KMS-11 (cell line): Measurements from ENCODE around the gene PRPF40B.

Experiments
- H2AFZ ChIP-seq: fragments of 200-600 bp; sonication (generic); 2 replicates; pipeline ENCODE4 v1.6.1; 2016; ENCODE audit warnings: antibody characterized with exemption, mixed run types, low read depth
- H3K27ac ChIP-seq: fragments of 200-600 bp; sonication (generic); 2 replicates; pipeline ENCODE4 v1.6.1; 2016; ENCODE audit warnings: mild to moderate bottlenecking, mixed run types
- H3K27me3 ChIP-seq: fragments of 200-600 bp; sonication (generic); 2 replicates; pipeline ENCODE4 v1.6.1; 2017; ENCODE audit warnings: mild to moderate bottlenecking, low read depth, mixed run types, moderate library complexity; ENCODE audit not compliant: insufficient read depth
- H3K36me3 ChIP-seq: fragments of 200-600 bp; sonication (generic); 2 replicates; pipeline ENCODE4 v1.6.1; 2017; ENCODE audit warnings: mild to moderate bottlenecking, mixed run types; ENCODE audit not compliant: insufficient read depth
- H3K4me1 ChIP-seq: fragments of 200-600 bp; sonication (generic); 2 replicates; pipeline ENCODE4 v1.6.1; 2016; ENCODE audit warnings: mild to moderate bottlenecking, low read depth, mixed run types; ENCODE audit not compliant: poor library complexity, severe bottlenecking
- H3K4me2 ChIP-seq: fragments of 200-600 bp; sonication (generic); 2 replicates; pipeline ENCODE4 v1.7.0; 2016; ENCODE audit warnings: mild to moderate bottlenecking, mixed run types
- H3K4me3 ChIP-seq: fragments of 200-600 bp; sonication (generic); IDR thresholded peaks from 2 replicates; pipeline ENCODE4 v1.6.1; 2017; ENCODE audit warnings: low read depth, low read length, mixed read lengths; ENCODE audit not compliant: insufficient read depth
- H3K79me2 ChIP-seq: fragments of 200-600 bp; sonication (generic); 2 replicates; pipeline ENCODE4 v1.6.1; 2016; ENCODE audit warnings: low read depth, mixed run types; ENCODE audit not compliant: insufficient read depth
- H3K9ac ChIP-seq: fragments of 200-600 bp; sonication (generic); 2 replicates; pipeline ENCODE4 v1.6.1; 2016; ENCODE audit warnings: mild to moderate bottlenecking, mixed run types
- H4K20me1 ChIP-seq: fragments of 200-600 bp; sonication (generic); 2 replicates; pipeline ENCODE4 v1.6.1; 2016; ENCODE audit warnings: mild to moderate bottlenecking, mixed run types; ENCODE audit not compliant: insufficient read depth
- TF ChIP-seq, protein P1 (sequence below): fragments of 200-600 bp; sonication (generic); conservative IDR thresholded peaks from 2 replicates; pipeline ENCODE4 v1.6.1; 2017; ENCODE audit warnings: low read depth, mild to moderate bottlenecking, antibody characterized with exemption, low read length, moderate library complexity, mixed read lengths

Gene PRPF40B

DNA sequence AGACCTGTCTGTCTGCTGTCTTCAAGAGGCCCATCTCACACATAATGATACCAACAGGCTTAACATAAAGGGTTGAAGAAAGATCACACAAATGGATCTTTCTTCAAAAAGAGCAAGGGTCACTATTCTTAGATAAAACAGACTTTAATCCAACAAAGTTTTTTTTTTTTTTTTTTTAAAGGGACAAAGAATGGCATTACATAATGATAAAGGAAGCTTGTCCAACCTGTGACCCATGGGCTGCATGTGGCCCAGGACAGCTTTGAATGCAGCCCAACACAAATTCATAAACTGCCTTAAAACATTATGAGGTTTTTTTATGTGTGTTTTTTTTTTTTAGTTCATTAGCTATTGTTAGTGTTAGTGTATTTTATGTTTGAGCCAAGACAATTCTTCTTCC is 11.2 kb upstream of the PRPF40B start:
- Histone ChIP-seq H3K79me2 (no peaks in the 10 kb centered on the region), H3K36me3 (no peaks in the 10 kb centered on the region), H3K4me3 (no peak overlapping the region), H3K4me1 (no peaks in the 10 kb centered on the region), H3K9ac (no peak overlapping the region), H3K4me2 (no peak overlapping the region), H3K27me3 (no peaks in the 10 kb centered on the region), H4K20me1 (no peaks in the 10 kb centered on the region), H2AFZ (no peak overlapping the region), H3K27ac (no peak overlapping the region)
- TF ChIP-seq, protein P1, sequence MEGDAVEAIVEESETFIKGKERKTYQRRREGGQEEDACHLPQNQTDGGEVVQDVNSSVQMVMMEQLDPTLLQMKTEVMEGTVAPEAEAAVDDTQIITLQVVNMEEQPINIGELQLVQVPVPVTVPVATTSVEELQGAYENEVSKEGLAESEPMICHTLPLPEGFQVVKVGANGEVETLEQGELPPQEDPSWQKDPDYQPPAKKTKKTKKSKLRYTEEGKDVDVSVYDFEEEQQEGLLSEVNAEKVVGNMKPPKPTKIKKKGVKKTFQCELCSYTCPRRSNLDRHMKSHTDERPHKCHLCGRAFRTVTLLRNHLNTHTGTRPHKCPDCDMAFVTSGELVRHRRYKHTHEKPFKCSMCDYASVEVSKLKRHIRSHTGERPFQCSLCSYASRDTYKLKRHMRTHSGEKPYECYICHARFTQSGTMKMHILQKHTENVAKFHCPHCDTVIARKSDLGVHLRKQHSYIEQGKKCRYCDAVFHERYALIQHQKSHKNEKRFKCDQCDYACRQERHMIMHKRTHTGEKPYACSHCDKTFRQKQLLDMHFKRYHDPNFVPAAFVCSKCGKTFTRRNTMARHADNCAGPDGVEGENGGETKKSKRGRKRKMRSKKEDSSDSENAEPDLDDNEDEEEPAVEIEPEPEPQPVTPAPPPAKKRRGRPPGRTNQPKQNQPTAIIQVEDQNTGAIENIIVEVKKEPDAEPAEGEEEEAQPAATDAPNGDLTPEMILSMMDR = no peak

- no peaks in the 10 kb centered on the region for H3K36me3 ChIP-seq
- H3K4me1 ChIP-seq = peaks cover 10% of the 10 kb centered on the region
- no peak overlapping the region for H3K27ac ChIP-seq
- TF ChIP-seq, protein P1 = no peak
- H3K79me2 ChIP-seq = no peaks in the 10 kb centered on the region
- no peak overlapping the region for H3K9ac ChIP-seq
- H4K20me1 ChIP-seq = no peaks in the 10 kb centered on the region
- no peak overlapping the region for H3K4me2 ChIP-seq
- H2AFZ ChIP-seq = no peak overlapping the region
- H3K4me3 ChIP-seq = no peak overlapping the region
- H3K27me3 ChIP-seq = no peaks in the 10 kb centered on the region; the same call in 1 of the 2 replicates
These were observed 7.6 kb upstream of the PRPF40B start for GRCh38 chr12:49615725-49616124.

- Histone ChIP-seq H2AFZ (no peak overlapping the region), H3K79me2 (no peaks in the 10 kb centered on the region), H3K9ac (no peak overlapping the region), H4K20me1 (no peaks in the 10 kb centered on the region), H3K36me3 (no peaks in the 10 kb centered on the region), H3K27ac (no peak overlapping the region), H3K4me2 (no peak overlapping the region), H3K27me3 (no peaks in the 10 kb centered on the region; the same call in 1 of the 2 replicates), H3K4me1 (peaks cover 19% of the 10 kb centered on the region), H3K4me3 (no peak overlapping the region)
- TF ChIP-seq, protein P1 = no peak
These were observed 6.7 kb upstream of the PRPF40B start for GRCh38 chr12:49616533-49617219.

DNA sequence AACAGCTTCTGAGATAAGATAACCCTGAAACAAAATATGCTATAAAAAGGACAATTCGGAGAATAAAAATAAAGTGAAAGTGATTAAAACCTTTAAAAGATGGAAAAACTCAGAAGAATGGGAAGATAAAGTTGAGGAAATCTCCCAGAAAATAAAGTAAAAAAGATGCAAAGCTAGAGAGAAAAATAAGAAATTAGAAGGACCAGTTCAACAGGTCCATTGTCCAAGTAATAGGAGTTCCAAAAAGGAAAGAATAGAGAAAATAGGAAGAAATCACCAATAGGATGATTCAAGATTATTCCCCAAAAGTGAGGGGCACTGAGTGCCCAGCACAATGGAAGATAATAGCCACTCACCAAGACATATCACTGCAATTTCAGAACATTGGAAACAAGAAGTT is 4.8 kb upstream of the PRPF40B start:
- Histone ChIP-seq H3K9ac (no peak overlapping the region), H2AFZ (no peak overlapping the region), H4K20me1 (no peaks in the 10 kb centered on the region)

More for the DNA sequence above, 4.8 kb upstream of the PRPF40B start:
- H3K4me2 ChIP-seq = no peak overlapping the region
- H3K36me3 ChIP-seq = no peaks in the 10 kb centered on the region
- H3K27me3 ChIP-seq = no peaks in the 10 kb centered on the region; the same call in 1 of the 2 replicates
- no peaks in the 10 kb centered on the region for H3K79me2 ChIP-seq
- no peak overlapping the region for H3K4me3 ChIP-seq
- no peak overlapping the region for H3K27ac ChIP-seq
- H3K4me1 ChIP-seq = peaks cover 33% of the 10 kb centered on the region
- TF ChIP-seq, protein P1 = no peak
